ENCODE results near the gene MAD1L1.

DNA sequence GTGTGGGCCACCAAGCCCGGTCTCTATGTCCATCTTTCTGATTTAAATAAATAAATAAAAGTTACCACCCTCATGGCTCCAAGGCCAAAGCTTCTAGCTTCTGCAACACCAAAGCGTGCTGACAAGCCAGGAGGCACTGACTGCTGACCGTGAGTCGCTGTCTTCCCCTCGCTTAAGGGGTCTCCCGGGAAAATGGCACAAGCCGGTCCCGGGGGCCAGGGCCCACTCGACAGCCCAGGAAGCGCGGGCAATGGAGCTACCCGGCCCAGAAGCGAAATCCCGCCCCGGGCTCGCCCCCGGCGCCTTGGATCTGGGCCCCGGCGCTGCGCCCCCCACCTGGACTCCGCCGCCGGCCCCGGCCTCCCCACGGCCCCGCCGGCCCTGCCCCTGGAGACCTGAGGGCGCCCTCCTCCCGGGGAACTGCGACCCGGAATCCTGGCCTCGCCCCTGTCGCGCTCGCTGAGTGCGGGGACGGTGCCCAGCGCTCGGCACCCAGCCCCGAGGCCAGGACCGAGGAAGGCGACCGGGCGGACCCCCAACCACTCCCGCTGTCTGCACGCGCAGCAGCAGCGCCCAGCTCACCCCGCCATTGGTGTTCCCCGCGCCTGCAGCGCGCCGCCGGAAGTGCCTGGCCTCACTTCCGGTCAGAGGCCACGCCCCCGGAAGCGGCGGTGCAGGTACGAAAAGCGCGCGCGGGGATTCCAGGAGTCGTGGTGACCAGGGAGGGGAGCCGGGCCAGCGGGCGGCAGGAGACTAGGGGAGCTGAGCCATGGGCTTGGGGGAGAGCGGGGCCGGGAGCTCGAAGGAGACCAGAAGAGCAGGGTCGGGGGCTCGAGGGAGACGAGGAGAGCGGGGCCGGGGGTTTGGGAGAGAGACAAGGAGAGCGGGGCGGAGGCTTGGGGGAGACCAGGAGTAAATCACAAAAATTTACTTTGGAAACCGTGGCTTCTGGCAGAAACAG lies 9.1 kb upstream of the MAD1L1 start, which contains the start of the genes MRM2 and NUDT1:
- TF ChIP-seq EZH2phosphoT487 (IDR thresholded peaks at IDR 0.05; ENCODE audit: insufficient read depth, low read depth): no peak
- TF ChIP-seq EZH2 (IDR thresholded peaks at IDR 0.05; ENCODE audit: insufficient read depth, poor library complexity, severe bottlenecking): no peak
